GM12878 (cell line): ENCODE data around the gene ASIC3. TPM values are rescaled to one million over a fixed set of nuclear protein-coding genes. Genes with fewer than 3 reads are reported as not detected.
"Not testable (repeated sequence)": the region's sequence is repeated elsewhere in the genome, so short reads cannot be mapped to it uniquely, and the experiment has no call there.

Experiments used
- ATAC-seq: fragments of 200-7000 bp; cut with Tn5 transposase; 3 replicates; pipeline ENCODE4 v1.9.1; 2020; ENCODE audit warnings: mild to moderate bottlenecking, moderate library complexity
- BruUV-seq: library from RNA; stranded (reverse); fragments of 400-500 nt; replicated peaks from 2 replicates; lab custom pipeline; 2021; lab: Mats Ljungman, UMichigan
- CTCF ChIA-PET: fragments of 300-600 bp; sonication (Branson Sonifier 250); formaldehyde crosslinking; extraction: SDS; loops from one replicate; lab custom pipeline; 2021; ENCODE audit warnings: inconsistent platforms; lab: Yijun Ruan, JAX
- POLR2A ChIA-PET: fragments of 350-600 bp; formaldehyde crosslinking; extraction: SDS; loops from one replicate; lab custom pipeline; 2021; ENCODE audit warnings: inconsistent platforms; lab: Charles Lee
- RAD21 ChIA-PET: fragments of 300-600 bp; sonication (Branson Sonifier 250); formaldehyde crosslinking; loops from one replicate; lab custom pipeline; 2023; ENCODE audit warnings: antibody characterized with exemption; ENCODE audit not compliant: unreplicated experiment; lab: Charles Lee
- SMC1A ChIA-PET: fragments of 300-600 bp; sonication (Branson Sonifier 250); formaldehyde crosslinking; loops from one replicate; lab custom pipeline; 2023; ENCODE audit not compliant: unreplicated experiment, uncharacterized antibody; lab: Charles Lee
- DNase-seq: peaks from one replicate; pipeline ENCODE4 v3.0.0-alpha.2; 2011; ENCODE audit warnings: low read depth, low spot score
- FAIRE-seq: peaks from 3 replicates; lab custom pipeline; 2011; peaks lifted over from hg19 to GRCh38; lab: Jason Lieb, UNC
- H2AFZ ChIP-seq: 2 replicates; pipeline ENCODE4 v1.6.0; 2011; ENCODE audit warnings: low read depth, low read length, control low read depth; ENCODE audit not compliant: control insufficient read depth
- H3K27ac ChIP-seq: 2 replicates; pipeline ENCODE4 v1.5.1; 2011; ENCODE audit warnings: control low read depth; ENCODE audit not compliant: control insufficient read depth, insufficient read depth
- H3K27me3 ChIP-seq, 2 experiments: replicated peaks in 1 of 2; 2 replicates each; pipeline versions ENCODE4 v1.6.0 to v1.6.1; 2011; ENCODE audit warnings: low read length in 1 of 2; ENCODE audit not compliant: control insufficient read depth in 2 of 2, insufficient read depth in 2 of 2
- H3K36me3 ChIP-seq, 2 experiments: 2 replicates each; pipeline ENCODE4 v1.5.1; 2011; ENCODE audit warnings: low read length in 1 of 2; ENCODE audit not compliant: control insufficient read depth in 2 of 2, insufficient read depth in 2 of 2
- H3K4me1 ChIP-seq: 2 replicates; pipeline ENCODE4 v1.6.1; 2011; ENCODE audit warnings: mild to moderate bottlenecking, low read length, moderate library complexity, mixed read lengths; ENCODE audit not compliant: control insufficient read depth, insufficient read depth
- H3K4me2 ChIP-seq: 2 replicates; pipeline ENCODE4 v1.6.0; 2011; ENCODE audit warnings: control low read depth; ENCODE audit not compliant: control insufficient read depth, insufficient read depth
- H3K4me3 ChIP-seq: fragments of 200-600 bp; sonication (generic); 2 replicates; pipeline ENCODE4 v1.5.1; 2016
- H3K79me2 ChIP-seq: 2 replicates; pipeline ENCODE4 v1.6.0; 2011; ENCODE audit warnings: low read length; ENCODE audit not compliant: control insufficient read depth, insufficient read depth
- H3K9ac ChIP-seq: 2 replicates; pipeline ENCODE4 v1.8.0; 2011; ENCODE audit warnings: low read length, control low read depth, mixed read lengths; ENCODE audit not compliant: control insufficient read depth, insufficient read depth
- H3K9me3 ChIP-seq: replicated peaks from 3 replicates; pipeline ENCODE4 v1.5.1; 2011; ENCODE audit warnings: mild to moderate bottlenecking, low read length; ENCODE audit not compliant: control insufficient read depth, insufficient read depth
- H4K20me1 ChIP-seq: 2 replicates; pipeline ENCODE4 v1.6.0; 2011; ENCODE audit not compliant: control insufficient read depth, insufficient read depth
- BHLHE40 ChIP-seq, 2 experiments: fragments of 450-650 bp in 1 of 2; IDR thresholded peaks; 2 replicates each; pipeline ENCODE4 v1.6.1; 2011 to 2017; ENCODE audit warnings: low read depth in 2 of 2, borderline replicate concordance in 1 of 2, improper control_type of control experiment in 1 of 2, low read length in 1 of 2, mild to moderate bottlenecking in 1 of 2
- RAD51 ChIP-seq: fragments of 450-650 bp; IDR thresholded peaks from 2 replicates; pipeline ENCODE4 v1.6.1; 2016; ENCODE audit warnings: moderate library complexity, mild to moderate bottlenecking, inconsistent platforms
- WGBS: methylation state at CpG from one replicate; pipeline ENCODE4 v1.1.6; 2016; ENCODE audit warnings: low lambda C conversion rate; ENCODE audit not compliant: insufficient replicate concordance, insufficient coverage; ENCODE audit errors: missing lambda C conversion rate; 5-methylcytosine and 5-hydroxymethylcytosine counted together
- in situ Hi-C: fragments of 300-500 bp; cut with MboI; formaldehyde crosslinking; loops from 9 replicates; pipeline ENCODE4 v1.14.3; 2018; ENCODE audit warnings: mixed read lengths
- intact Hi-C: fragments of 100-400 bp; cut with micrococcal nuclease; formaldehyde crosslinking; loops from one replicate; pipeline ENCODE4 v1.14.2; 2022; ENCODE audit not compliant: unreplicated experiment
- polyA plus RNA-seq, 11 experiments: library from polyadenylated mRNA; depleted of rRNA in 4 of 11; unstranded in 6 of 11; stranded (reverse) in 5 of 11; fragments of >200 nt; fragmentation: Nextera tagmentation in 4 of 11; fragmentation: Illumina TruSeq in 1 of 11; extraction: Ambion mirVana in 4 of 11; extraction: Trizol in 1 of 11; gene quantifications; 1 replicate in 1 of 11; 2 replicates in 10 of 11; pipeline versions ENCODE4 v1.2.1 to v1.2.3, GENCODE V29; 2011 to 2016; ENCODE audit warnings: inconsistent platforms in 2 of 11, missing spikeins in 2 of 11, low read depth in 1 of 11
- total RNA-seq, 4 experiments: library from RNA; depleted of rRNA in 3 of 4; stranded (reverse); fragments of >200 nt in 3 of 4; fragmentation: Illumina TruSeq in 1 of 4; extraction: Trizol in 1 of 4; gene quantifications; 2 replicates each; pipeline versions ENCODE4 v1.2.1 to v1.2.3, GENCODE V29; 2013 to 2021
- TF ChIP-seq, protein P1 (sequence below): IDR thresholded peaks from 2 replicates; pipeline ENCODE4 v1.6.1; 2011; ENCODE audit warnings: borderline replicate concordance, low read depth, mild to moderate bottlenecking, moderate library complexity, mixed read lengths, low read length; ENCODE audit not compliant: insufficient read depth; ENCODE audit errors: extremely low read length

The ASIC3 gene
- total and polyA plus RNA-seq, 10 of the 15 experiments (the other 5 are each of a cell fraction or from before 2014, with no cell fraction given) = 0.07 to 1.0 (median 0.44) TPM; not detected in 4

DNA sequence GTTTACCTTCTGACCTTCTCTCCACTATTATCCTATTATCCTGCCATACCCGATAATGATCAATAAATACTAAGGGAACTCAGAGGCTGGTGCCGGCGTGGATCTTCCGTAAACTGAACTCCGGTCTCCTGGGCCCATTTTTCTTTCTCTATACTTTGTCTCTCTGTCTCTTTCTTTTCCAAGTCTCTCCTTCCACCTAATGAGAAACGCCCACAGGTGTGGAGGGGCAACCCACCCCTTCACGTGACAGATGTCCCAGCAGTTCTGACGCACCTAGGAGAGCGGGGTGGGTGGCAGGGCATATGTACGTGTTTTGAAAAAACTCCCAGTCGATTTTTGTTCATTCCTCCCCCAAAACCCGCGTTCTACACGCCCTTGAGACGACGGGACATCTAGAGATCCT, 20.6 kb upstream of the ASIC3 start:
- H3K27ac ChIP-seq, H4K20me1 ChIP-seq, in situ Hi-C loops, H3K9me3 ChIP-seq, H3K27me3 ChIP-seq, H3K9ac ChIP-seq, H3K79me2 ChIP-seq, BruUV-seq, H3K4me1 ChIP-seq, DNase-seq, FAIRE-seq, H3K36me3 ChIP-seq: not testable (repeated sequence)
- SMC1A ChIA-PET = interaction anchor here (0.7 to 2.3 kb wide), 7 partner anchors 17 to 748 kb away, joined by 3 to 16 read pairs (median 5); partner anchors contain the start of genes ABCF2 and AGAP3
- H3K4me2 ChIP-seq = peak overlapping the region; percentile 32
- peak overlapping the region; percentile 81 for H3K4me3 ChIP-seq
- CTCF ChIA-PET = interaction anchor here (0.7 to 6.0 kb wide), 11 partner anchors 9 to 249 kb away, joined by 3 to 35 read pairs (median 5); partner anchors contain the start of gene CDK5
- RAD21 ChIA-PET = interaction anchor here (0.8 to 1.5 kb wide), 8 partner anchors 17 to 81 kb away, joined by 3 to 10 read pairs (median 3); partner anchors contain the start of gene FASTK
- intact Hi-C loops = loop anchor here (1.0 to 2.0 kb wide), 3 partner anchors 31 to 83 kb away; partner anchors contain the start of gene TMUB1
- peak; percentile 59 for TF ChIP-seq RAD51
- TF ChIP-seq BHLHE40 (IDR thresholded peaks at IDR 0.05; ENCODE audit: borderline replicate concordance in 1 of 2, low read depth in 2 of 2, low read length in 1 of 2) = peak; percentile 44 to 81; a peak in 3 of 4 replicates
- TF ChIP-seq, protein P1, sequence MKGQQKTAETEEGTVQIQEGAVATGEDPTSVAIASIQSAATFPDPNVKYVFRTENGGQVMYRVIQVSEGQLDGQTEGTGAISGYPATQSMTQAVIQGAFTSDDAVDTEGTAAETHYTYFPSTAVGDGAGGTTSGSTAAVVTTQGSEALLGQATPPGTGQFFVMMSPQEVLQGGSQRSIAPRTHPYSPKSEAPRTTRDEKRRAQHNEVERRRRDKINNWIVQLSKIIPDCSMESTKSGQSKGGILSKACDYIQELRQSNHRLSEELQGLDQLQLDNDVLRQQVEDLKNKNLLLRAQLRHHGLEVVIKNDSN = peak; percentile 17
- H2AFZ ChIP-seq = peak overlapping the region; percentile 52
- POLR2A ChIA-PET = interaction anchor here (0.5 to 2.4 kb wide), 5 partner anchors 31 to 1844 kb away, joined by 3 to 14 read pairs (median 3); partner anchors contain the start of genes FASTK and TMUB1
- WGBS = 11% methylated on average over 16 of the region's 16 CpGs
- peak; percentile 3 for ATAC-seq
